HFF-Myc (cell line): ENCODE results near the gene BOC.

Experiments
- DNase-seq: peaks from one replicate; pipeline ENCODE4 v3.0.0-alpha.2; 2011; ENCODE audit warnings: low read depth; ENCODE audit errors: extremely low read depth
- H3K4me3 ChIP-seq: replicated peaks from 2 replicates; pipeline ENCODE4 v1.5.1; 2011; ENCODE audit warnings: low read depth, mild to moderate bottlenecking, control low read depth, low read length
- CTCF ChIP-seq: IDR thresholded peaks from 2 replicates; pipeline ENCODE4 v1.5.1; 2012; ENCODE audit warnings: mild to moderate bottlenecking, low read depth, low read length, control low read depth; ENCODE audit errors: missing control alignments

Gene BOC

GRCh38 chr3:113200946-113201345, 10.4 kb upstream of the BOC start:
- no peak for DNase-seq
- no peak for TF ChIP-seq CTCF
- H3K4me3 ChIP-seq, result no peak overlapping the region

- H3K4me3 ChIP-seq, result no peak overlapping the region
- no peak for TF ChIP-seq CTCF
- no peak for DNase-seq
Measured at GRCh38 chr3:113204371-113204770, 7.0 kb upstream of the BOC start.

- TF ChIP-seq CTCF, result no peak
- no peak for DNase-seq
- no peak overlapping the region for H3K4me3 ChIP-seq
Measured at GRCh38 chr3:113205481-113205880, 5.9 kb upstream of the BOC start.

- no peak for TF ChIP-seq CTCF
- H3K4me3 ChIP-seq, result peak overlapping the region; percentile 71
- no peak for DNase-seq
Measured at GRCh38 chr3:113210604-113211329, 590 bp upstream of the BOC start.

- no peak for TF ChIP-seq CTCF
- DNase-seq, result no peak
- H3K4me3 ChIP-seq, result peak overlapping the region; percentile 71
Measured at GRCh38 chr3:113212150-113212843, 940 bp downstream of the BOC start.

- TF ChIP-seq CTCF, result no peak
- no peak for DNase-seq
- peak overlapping the region; percentile 71 for H3K4me3 ChIP-seq
Measured at GRCh38 chr3:113212844-113213375, 1.6 kb downstream of the BOC start.
